DMS114 treated with DMSO at 0.1 percent for 48 hours (cell line): Measurements from ENCODE around the gene CCNE1.
"Not testable (repeated sequence)": the region's sequence is repeated elsewhere in the genome, so short reads cannot be mapped to it uniquely, and the experiment has no call there.

Source experiments
- DNase-seq: peaks from one replicate; lab custom pipeline; 2025; ENCODE audit not compliant: unreplicated experiment; lab: John Stamatoyannopoulos, UW

The CCNE1 gene

DNA sequence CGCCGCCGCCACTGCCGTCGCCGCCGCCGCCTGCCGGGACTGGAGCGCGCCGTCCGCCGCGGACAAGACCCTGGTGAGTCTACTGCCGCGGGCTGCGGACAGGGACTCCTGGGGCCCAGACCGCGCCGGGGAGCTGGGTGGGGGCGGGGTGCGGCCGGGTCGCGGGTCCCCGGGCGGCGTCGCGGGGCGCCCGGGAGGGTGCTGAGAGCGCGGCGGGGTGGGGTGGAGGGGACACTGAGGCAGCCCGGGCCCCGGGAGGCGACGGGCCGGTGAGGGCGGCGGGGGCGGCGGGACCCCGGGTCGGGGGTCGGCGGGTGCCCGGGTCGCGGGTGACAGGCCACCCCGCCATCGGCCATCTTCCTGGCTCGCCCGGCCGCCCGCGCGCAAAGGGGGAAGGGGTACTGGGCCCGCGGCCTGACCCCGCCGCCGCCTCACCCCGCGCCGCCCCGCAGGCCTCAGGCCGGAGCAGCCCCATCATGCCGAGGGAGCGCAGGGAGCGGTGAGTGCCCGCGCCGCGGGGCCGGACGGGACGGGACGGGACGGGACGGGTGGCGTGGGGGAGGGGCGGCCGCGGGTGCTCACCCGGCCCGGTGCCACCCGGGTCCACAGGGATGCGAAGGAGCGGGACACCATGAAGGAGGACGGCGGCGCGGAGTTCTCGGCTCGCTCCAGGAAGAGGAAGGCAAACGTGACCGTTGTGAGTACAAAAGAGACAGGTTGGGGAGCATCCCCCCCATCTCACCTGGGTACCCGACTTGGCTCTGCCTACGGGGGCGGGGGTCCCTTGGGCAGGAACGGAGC is 489 bp downstream of the CCNE1 start:
- no peak for DNase-seq

DNA sequence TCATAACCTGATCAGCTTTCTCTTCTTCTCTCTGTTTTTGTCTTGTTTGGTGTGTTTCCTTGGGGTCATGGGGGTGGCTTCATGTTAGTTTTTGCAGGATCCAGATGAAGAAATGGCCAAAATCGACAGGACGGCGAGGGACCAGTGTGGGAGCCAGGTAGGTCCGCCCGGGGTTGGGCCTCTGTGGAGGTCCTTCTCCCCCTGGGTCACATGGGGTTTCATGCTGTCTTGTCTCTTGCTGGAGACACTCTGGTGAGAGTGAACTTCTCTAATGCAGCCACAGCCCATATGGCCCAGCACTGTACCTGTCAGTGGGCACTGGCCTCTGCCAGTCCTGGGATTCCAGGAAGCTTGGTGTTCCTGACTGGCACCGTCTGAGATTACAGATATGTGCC is 1.1 kb downstream of the CCNE1 start:
- DNase-seq: no peak

DNA sequence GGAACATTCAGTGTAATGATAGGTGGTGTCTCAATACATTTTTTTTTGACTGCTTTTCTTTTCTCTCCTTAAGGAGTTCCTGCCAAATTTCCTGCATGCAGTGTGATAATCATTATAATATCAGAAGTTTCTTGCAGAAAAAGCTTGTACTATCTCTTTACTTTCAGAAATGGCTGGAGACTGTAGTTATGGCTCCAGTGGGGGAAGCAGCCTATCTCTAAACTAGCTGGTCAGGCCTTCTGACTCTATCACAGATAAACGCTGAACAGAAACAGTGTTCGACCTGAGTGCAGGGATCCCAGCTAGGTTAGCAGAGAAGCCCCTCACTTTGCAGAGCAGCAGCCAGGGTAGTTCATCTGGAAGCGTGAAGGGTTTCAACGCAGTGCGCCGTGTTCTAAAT is 1.9 kb downstream of the CCNE1 start:
- DNase-seq: no peak

DNA sequence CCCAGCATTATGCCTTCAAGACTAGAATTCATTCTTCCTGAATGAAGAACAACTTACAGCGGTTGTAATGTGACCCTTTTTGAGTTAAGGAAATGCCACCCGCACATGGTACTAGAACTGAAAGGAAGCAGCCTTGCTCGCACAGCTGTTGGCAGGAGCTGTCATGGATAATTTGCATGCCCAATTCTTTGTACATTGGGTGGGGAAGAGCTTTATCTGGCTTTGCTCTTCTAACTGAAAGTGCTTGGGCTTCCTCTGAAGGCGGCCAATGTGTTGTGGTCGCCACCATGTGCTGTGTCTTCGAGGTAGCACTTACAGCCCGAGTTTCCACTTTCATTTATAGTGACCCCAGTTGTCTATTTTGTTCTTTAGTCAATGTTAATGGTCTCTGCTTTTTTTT is 3.4 kb downstream of the CCNE1 start:
- no peak for DNase-seq

DNA sequence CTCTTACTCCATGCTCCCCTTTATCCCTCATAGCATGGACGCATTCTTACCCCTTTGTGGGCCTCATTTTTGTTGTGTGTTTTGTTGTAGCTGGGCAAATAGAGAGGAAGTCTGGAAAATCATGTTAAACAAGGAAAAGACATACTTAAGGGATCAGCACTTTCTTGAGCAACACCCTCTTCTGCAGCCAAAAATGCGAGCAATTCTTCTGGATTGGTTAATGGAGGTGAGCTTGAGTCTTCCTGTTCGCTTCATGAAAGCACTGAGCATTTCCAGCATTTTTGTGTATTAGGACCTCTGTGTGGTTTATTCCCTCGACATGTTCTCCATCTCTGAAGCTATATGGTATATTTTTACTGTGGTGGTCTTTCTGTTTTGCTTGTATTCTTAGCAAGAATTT is 5.5 kb downstream of the CCNE1 start:
- DNase-seq: no peak

DNA sequence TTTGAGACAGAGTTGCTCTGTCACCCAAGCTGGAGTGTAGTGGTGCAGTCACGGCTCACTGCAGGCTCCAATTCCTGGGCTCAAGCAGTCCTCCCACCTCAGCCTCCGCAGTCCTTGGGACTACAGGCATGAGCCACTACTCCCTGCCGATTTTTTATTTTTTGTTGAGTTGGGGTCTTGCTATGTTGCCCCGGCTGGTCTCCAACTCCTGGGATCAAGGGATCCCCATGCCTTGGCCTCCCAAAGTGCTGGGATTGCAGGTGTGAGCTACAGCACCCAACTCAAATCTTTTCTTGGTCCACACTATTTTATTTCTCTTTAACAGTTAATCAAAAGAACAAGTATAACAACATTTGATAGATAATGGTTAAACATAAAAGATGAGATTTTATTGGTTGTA is 7.5 kb downstream of the CCNE1 start:
- DNase-seq: no peak

DNA sequence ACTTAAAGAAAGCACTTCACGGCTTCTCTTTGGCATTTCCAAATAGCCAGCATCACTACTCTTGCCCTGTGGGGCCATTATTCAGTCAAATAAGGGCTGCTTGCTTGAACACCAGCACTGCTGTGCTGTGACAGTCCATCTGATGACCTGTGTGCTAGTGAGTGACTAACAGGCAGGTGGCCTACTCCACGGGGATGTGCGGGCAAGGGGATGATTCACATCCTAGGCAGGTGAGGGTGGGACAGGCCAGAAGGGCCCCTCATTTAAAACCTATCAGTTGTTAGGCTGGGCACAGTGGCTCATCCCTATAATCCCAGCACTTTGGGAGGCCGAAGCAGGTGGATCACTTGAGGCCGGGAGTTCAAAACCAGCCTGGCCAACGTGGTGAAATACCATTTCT is 8.2 kb downstream of the CCNE1 start:
- DNase-seq: no peak

DNA sequence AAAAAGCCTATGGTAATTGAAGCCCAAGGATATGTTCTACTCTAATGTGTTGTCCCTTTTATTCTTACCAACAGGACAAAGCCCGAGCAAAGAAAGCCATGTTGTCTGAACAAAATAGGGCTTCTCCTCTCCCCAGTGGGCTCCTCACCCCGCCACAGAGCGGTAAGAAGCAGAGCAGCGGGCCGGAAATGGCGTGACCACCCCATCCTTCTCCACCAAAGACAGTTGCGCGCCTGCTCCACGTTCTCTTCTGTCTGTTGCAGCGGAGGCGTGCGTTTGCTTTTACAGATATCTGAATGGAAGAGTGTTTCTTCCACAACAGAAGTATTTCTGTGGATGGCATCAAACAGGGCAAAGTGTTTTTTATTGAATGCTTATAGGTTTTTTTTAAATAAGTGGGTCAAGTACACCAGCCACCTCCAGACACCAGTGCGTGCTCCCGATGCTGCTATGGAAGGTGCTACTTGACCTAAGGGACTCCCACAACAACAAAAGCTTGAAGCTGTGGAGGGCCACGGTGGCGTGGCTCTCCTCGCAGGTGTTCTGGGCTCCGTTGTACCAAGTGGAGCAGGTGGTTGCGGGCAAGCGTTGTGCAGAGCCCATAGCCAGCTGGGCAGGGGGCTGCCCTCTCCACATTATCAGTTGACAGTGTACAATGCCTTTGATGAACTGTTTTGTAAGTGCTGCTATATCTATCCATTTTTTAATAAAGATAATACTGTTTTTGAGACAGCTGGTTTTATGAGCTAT is 12.0 kb downstream of the CCNE1 start:
- no peak for DNase-seq

DNA sequence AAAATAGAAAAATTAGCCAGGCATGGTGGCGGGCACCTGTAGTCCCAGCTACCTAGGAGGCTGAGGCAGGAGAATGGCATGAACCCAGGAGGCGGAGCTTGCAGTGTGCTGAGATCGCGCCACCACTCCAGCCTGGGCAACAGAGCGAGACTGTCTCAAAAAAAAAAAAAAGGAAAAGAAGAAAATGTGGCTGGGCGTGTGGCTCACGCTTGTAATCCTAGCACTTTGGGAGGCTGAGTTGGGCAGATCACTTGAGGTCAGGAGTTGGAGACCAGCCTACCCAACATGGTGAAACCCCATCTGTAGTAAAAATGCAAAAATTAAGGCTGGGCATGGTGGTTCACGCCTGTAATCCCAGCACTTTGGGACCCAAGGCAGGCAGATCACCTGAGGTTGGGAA is 13.5 kb downstream of the CCNE1 start:
- not testable (repeated sequence) for DNase-seq

DNA sequence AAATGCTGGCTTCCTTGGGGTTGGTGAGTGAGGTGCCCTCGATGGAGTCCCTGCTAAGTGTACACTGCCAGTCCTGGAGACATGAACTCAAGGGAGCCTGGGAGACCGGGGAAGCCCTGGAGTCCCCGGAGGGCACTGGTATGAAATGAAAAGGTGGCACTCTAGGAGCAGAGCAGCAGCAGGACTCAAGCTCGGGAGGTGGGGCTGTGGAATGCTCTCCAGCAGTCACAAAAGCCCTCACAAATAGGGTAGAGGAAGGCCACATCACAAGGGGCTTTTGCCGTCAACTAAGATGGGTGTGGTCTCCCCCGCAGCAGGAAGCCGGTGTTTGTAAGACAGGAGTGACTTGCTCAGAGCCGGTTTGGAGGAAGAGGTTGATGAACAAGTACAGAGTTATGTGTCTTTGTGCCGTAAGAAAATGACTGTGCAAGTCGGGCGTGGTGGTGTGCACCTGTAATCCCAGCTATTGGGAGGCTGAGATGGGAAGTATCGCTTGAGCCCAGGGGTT is 19.3 kb downstream of the CCNE1 start:
- DNase-seq: no peak

DNA sequence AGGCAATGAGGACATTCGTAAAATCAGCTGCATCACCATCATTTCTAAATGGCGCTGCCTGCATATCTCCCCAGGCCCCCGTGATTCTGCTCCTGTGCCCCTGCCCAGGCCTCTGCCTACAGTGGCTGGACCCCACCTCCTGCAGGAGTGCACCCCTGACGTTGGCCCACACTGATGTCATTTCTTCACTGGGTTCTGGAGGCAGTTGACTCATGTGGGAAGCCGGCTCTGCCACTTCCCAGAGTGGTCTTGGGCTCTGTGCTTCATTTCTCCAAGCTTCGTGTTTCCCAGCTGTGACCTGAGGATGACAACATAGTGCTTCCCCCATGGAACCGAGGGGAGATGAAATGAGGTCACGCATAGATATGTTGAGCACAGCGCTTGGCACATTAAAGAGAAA is 19.9 kb downstream of the CCNE1 start:
- DNase-seq: no peak

DNA sequence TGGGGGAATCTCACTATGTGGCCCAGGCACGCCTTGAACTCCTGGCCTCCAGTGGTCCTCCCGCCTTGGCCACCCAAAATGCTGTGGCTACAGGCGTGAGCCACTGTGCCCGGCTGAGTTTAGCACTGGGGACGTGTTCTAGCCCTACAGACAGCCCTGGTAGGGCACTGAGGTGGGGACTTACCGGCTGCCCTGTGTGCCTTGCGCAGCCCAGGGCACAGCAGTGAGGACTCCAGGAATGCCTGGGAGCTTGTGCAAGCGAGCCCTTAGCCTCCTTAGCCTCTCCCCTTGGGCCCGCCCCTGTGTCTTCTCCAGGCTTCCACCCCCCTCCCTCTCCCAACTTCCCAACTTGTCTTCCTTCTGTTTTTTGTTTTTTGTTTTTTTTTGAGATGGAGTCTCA is 21.0 kb downstream of the CCNE1 start:
- no peak for DNase-seq

DNA sequence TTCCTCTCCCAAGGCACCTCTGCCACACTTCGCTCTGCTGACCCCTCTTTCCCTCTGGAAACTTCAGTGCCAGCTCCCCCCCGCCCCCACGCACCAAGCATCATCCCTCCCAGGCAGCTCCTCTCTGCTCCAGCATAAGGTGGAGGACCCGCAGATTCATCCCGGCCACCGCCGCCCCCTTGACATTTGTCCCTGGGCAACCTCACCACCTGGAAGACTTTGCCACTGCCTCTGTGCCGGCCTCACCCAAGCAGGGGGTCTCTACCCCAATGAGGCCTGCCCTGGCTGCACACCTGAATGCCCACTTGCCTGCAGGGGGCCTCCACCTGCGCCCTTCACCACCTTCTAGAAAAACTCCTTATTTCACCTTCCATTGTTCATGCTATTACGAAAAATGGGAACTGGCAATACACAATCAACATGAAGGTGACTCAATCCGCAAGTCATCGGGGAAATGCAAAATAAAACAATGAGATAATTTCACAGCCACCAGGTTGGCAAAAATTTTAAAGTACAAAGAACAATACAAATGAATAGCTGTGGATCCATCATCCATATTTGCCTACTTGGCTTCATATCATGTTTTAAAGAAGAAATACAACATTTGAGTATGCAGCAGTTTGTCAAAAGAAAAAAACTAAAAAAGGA is 21.9 kb downstream of the CCNE1 start:
- no peak for DNase-seq

DNA sequence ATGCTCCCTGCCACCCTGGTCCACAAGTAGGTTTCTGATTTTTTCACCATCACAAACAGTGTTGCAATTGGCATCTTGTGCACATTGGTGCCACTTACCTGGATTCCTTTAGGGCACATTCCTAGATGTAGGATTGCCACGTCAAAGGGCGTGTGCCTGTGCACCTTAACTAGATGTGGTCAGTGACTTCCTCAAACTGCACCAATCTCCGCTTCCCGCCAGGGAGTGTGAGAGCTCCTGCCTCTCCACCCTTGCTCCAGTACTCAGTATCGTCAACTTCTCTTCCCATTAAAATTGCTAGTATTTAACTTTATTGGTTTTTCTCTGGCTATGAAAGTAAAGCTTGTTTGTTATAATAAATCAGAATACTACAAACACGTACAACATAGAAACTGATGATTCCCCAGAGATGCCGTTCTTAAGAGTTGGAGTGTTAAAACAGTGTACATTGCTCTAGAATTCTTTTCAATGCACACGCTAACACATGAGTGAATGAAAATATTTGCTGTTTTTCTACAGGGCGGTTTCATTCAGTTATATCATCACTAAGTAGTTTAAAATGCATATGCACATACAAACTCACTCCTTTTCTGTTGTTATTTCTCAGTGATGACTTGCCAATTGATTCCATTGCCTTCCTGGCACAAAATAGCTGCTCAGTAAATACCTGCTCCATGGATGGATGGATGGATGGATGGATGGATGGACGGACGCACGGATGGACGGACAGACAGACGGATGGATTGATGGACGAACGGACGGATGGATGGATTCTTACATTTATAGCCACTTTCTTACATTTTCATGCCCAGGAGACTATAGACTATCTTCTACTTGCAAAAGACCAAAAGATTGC is 23.4 kb downstream of the CCNE1 start:
- no peak for DNase-seq

DNA sequence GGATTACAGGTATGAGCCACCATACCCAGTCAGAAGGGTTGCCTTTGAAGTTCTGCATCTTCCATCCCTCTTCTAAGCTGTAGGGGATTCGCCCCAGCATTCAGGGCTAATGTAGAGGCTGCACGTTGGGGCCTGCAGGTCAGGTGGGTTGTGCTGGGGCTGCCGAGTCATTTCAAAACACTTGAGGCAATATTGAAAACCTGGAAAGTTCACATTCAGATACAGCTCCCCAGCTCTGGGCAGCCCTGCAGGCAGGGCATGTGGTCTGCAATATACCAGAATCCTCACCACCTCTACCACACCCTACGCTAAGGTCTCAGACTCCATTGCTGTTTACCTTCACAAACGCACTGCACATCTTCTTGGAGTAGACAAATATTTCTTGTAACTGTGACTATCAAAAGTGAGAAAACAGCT is 24.6 kb downstream of the CCNE1 start:
- DNase-seq: no peak

DNA sequence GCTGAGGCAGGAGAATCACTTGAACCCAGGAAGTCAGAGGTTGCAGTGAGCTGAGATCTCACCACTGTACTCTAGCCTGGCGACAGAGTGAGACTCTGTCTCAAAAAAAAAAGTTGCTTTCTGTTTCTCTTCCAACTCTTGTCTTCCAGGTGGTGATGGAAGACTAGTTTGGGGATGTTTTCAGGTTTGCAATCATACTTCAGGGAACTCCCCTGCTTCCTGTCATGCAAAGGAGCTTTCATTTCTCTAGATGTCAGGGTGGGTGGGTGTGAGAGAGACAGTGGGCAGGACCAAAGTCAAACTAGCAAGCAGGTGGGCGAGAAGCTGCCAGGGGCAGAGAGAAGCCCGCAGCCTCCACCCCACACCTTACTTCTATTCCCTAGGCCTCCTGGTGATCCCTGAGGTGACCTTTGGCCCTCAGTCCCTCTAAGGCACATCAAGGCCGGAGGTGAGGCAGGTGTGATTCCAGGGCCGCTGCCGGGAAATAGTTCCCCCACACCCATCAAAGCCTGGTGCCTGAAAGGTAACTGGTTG is 25.7 kb downstream of the CCNE1 start:
- DNase-seq: no peak

DNA sequence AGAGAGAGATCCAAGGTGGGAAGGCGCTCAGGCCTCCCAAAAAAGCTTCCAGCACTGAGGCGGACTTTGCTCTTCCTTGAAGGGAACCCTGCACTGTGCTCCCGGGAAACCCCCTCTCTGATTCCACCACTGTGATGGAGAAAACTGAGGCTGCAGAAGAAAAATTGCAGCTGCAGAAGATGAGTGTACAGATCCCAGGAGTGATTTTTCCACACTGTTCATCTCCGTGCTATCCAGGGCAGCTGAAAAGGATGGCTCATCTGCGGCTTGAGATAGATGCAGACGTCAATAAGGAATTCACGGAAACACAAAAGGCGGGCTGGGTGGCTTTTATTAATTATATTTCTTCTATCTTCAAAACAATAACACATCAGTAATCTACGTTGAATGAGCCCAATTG is 26.2 kb downstream of the CCNE1 start:
- no peak for DNase-seq

DNA sequence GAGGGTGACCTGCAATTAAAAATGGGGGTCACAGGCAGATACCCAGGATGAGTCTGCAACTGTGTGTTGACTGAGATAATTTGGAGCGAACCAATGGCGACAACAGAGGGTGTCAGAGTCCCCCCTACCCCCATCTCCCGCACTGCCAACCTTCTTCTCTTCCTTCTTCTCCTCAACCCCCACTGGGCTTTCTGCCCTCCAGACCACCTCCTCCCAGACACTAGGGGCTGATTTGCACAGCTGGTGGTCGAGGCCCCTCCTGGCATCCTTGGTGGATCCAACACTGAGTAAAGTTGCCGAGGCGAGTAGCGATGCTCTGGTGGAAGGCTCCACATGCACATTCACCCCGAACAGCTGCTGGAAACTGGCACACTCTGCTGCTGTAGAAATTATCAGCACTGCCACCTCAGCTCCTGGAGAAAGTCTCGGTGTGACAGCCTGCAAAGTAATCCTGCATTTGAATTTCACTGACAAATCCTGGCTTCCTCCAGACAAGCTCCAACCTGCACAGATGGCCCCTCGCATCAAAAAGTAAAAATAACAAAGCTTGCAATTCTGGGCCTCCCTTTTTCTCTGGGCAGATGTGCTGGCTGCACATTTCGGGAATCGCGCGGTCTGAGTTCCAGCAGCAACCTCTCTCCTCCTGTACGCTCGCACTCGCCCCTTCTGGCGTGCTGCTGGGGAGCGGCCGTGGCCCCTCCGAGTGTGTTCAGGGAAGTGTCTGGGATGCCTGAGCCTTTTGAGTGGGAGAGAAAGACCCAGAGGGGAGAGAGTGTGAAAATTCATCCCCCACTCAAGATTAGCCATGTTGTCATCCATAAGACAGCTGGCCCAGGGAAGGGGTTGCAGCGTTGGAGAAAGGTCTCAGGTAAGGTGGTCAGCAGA is 28.5 kb downstream of the CCNE1 start:
- DNase-seq: no peak

DNA sequence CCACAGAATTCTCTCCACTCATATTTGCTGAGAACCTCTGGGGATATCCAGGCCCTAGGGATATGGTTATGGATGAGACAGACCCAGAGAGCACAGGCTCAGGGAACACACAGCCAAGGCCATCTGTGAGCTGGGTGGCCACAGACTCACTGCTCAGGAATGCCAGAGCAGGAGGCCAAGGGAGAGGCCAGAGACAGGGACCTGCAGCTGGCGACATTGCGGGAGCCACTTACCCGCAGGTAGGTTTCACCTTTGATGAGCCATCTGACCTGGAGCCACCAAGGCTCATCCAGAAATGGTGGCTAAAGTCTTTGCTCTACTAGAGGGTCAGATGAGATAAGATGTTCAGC is 29.4 kb downstream of the CCNE1 start:
- DNase-seq: no peak
